B cell (primary cell): ENCODE measurements around the gene MTHFD1L. TPM values are rescaled to one million over a fixed set of nuclear protein-coding genes. Genes with fewer than 3 reads are reported as not detected.
"Not testable (repeated sequence)": the region's sequence is repeated elsewhere in the genome, so short reads cannot be mapped to it uniquely, and the experiment has no call there.

Experiments used
- ATAC-seq: fragments of 200-7000 bp; cut with Tn5 transposase; one replicate; pipeline ENCODE4 v1.10.0; 2021; ENCODE audit warnings: low read depth, mild to moderate bottlenecking, moderate number of reproducible peaks, moderate library complexity
- CTCF ChIA-PET: fragments of 350-600 bp; sonication (Branson Sonifier 250); formaldehyde crosslinking; loops from one replicate; lab custom pipeline; 2021; ENCODE audit warnings: antibody characterized with exemption, inconsistent platforms; lab: Charles Lee
- POLR2A ChIA-PET: fragments of 350-600 bp; sonication (Branson Sonifier 250); formaldehyde crosslinking; loops from one replicate; lab custom pipeline; 2021; ENCODE audit warnings: antibody characterized with exemption; lab: Charles Lee
- DNase-seq: peaks from one replicate; pipeline ENCODE4 v3.0.0; 2013
- H2AFZ ChIP-seq: 2 replicates; pipeline ENCODE4 v1.6.1; 2012; ENCODE audit warnings: mild to moderate bottlenecking, low read depth, low read length; ENCODE audit not compliant: insufficient read depth, poor library complexity, severe bottlenecking
- H3K27ac ChIP-seq, 2 donors: 1 replicate in 1 of 2; 2 replicates in 1 of 2; pipeline ENCODE4 v1.5.1; 2012 to 2013; ENCODE audit warnings: low read length in 2 of 2, mild to moderate bottlenecking in 2 of 2, moderate library complexity in 1 of 2
- H3K27me3 ChIP-seq, 4 experiments: fragments of 200-600 bp in 1 of 4; sonication (generic) in 1 of 4; replicated peaks in 1 of 4; 1 replicate in 2 of 4; 2 replicates in 2 of 4; pipeline versions ENCODE4 v1.6.1 to v1.7.0; 2013 to 2016; ENCODE audit warnings: low read length in 3 of 4, mild to moderate bottlenecking in 2 of 4, mixed read lengths in 1 of 4, moderate library complexity in 1 of 4; ENCODE audit not compliant: insufficient read depth in 4 of 4, control insufficient read depth in 3 of 4; ENCODE audit errors: control extremely low read depth in 1 of 4
- H3K36me3 ChIP-seq, 2 experiments: replicated peaks in 1 of 2; 1 replicate in 1 of 2; 2 replicates in 1 of 2; pipeline versions ENCODE4 v1.6.1 to v1.7.1; 2013; ENCODE audit warnings: low read length in 1 of 2; ENCODE audit not compliant: insufficient read depth in 2 of 2, control insufficient read depth in 1 of 2; ENCODE audit errors: control extremely low read depth in 1 of 2, extremely low read depth in 1 of 2
- H3K4me1 ChIP-seq, 2 donors: fragments of 200-600 bp in 1 of 2; sonication (generic) in 1 of 2; 1 replicate in 1 of 2; 2 replicates in 1 of 2; pipeline versions ENCODE4 v1.5.1 to v1.6.1; 2013 to 2017; ENCODE audit warnings: low read length in 2 of 2; ENCODE audit not compliant: control insufficient read depth in 2 of 2, insufficient read depth in 2 of 2
- H3K4me2 ChIP-seq: replicated peaks from 2 replicates; pipeline ENCODE3; 2012; ENCODE audit warnings: mild to moderate bottlenecking, low read depth, low read length; ENCODE audit not compliant: poor library complexity, severe bottlenecking
- H3K4me3 ChIP-seq, 5 experiments: fragments of 200-600 bp in 1 of 5; sonication (generic) in 1 of 5; 1 replicate in 3 of 5; 2 replicates in 2 of 5; pipeline versions ENCODE4 v1.5.1 to v1.7.0; 2011 to 2016; ENCODE audit warnings: low read length in 4 of 5, mild to moderate bottlenecking in 4 of 5, low read depth in 2 of 5, control low read depth in 1 of 5, moderate library complexity in 1 of 5; ENCODE audit not compliant: insufficient read depth in 1 of 5; ENCODE audit errors: control extremely low read depth in 1 of 5, extremely low read depth in 1 of 5
- H3K79me2 ChIP-seq: fragments of 200-600 bp; sonication (generic); one replicate; pipeline ENCODE4 v1.6.0; 2016; ENCODE audit warnings: low read length; ENCODE audit not compliant: control insufficient read depth, insufficient read depth
- H3K9ac ChIP-seq: fragments of 200-600 bp; sonication (generic); 2 replicates; pipeline ENCODE4 v1.6.1; 2017; ENCODE audit warnings: mild to moderate bottlenecking, low read length, moderate library complexity
- H3K9me3 ChIP-seq, 3 donors: one replicate each; pipeline versions ENCODE4 v1.6.1 to v1.7.1; 2013; ENCODE audit warnings: low read length in 2 of 3; ENCODE audit not compliant: control insufficient read depth in 2 of 3, insufficient read depth in 1 of 3; ENCODE audit errors: control extremely low read depth in 1 of 3
- H4K20me1 ChIP-seq: 2 replicates; pipeline ENCODE4 v1.6.0; 2012; ENCODE audit warnings: mild to moderate bottlenecking, low read length; ENCODE audit not compliant: insufficient read depth, control insufficient read depth, poor library complexity, severe bottlenecking
- H3K27ac Mint-ChIP-seq: one replicate; pipeline ENCODE4 v1.8.0; 2021; ENCODE audit warnings: mixed read lengths
- H3K27me3 Mint-ChIP-seq: one replicate; pipeline ENCODE4 v1.8.0; 2021; ENCODE audit warnings: mixed read lengths
- H3K4me1 Mint-ChIP-seq: one replicate; pipeline ENCODE4 v1.8.0; 2021; ENCODE audit warnings: mixed read lengths
- H3K4me3 Mint-ChIP-seq: one replicate; pipeline ENCODE4 v1.8.0; 2021; ENCODE audit warnings: mixed read lengths
- H3K9me3 Mint-ChIP-seq: one replicate; pipeline ENCODE4 v1.8.0; 2022; ENCODE audit warnings: mixed read lengths; ENCODE audit not compliant: insufficient read depth
- EZH2 ChIP-seq: IDR thresholded peaks from 2 replicates; pipeline ENCODE4 v1.6.1; 2012; ENCODE audit warnings: borderline replicate concordance, low read depth, mild to moderate bottlenecking, moderate library complexity, low read length; ENCODE audit not compliant: insufficient read depth, poor library complexity, severe bottlenecking
- WGBS: methylation state at CpG from one replicate; pipeline ENCODE4 v1.1.5; 2013; ENCODE audit warnings: missing lambda C conversion rate; ENCODE audit not compliant: insufficient coverage; 5-methylcytosine and 5-hydroxymethylcytosine counted together
- intact Hi-C: fragments of 100-400 bp; cut with micrococcal nuclease; formaldehyde crosslinking; loops from one replicate; pipeline ENCODE4 v1.10.0; 2022
- polyA plus RNA-seq: library from polyadenylated mRNA; depleted of rRNA; stranded (reverse); fragments of >200 nt; gene quantifications from 2 replicates; pipeline ENCODE4 v1.2.3, GENCODE V29; 2012
- total RNA-seq, 2 donors: library from RNA; stranded (reverse); fragments of 120-200 nt in 1 of 2; gene quantifications; 1 replicate in 1 of 2; 2 replicates in 1 of 2; pipeline versions ENCODE4 v1.2.3 to v1.2.4, GENCODE V29; 2013 to 2022
- TF ChIP-seq, protein P1 (sequence below): fragments of 200-600 bp; IDR thresholded peaks from one replicate; pipeline ENCODE4 v1.8.0; 2022; ENCODE audit warnings: antibody characterized with exemption, mild to moderate bottlenecking

Gene MTHFD1L
- total and polyA plus RNA-seq, 2 donors (not counting 1 experiment from before 2014, with no cell fraction given) = 2.9 to 16.1 TPM

DNA sequence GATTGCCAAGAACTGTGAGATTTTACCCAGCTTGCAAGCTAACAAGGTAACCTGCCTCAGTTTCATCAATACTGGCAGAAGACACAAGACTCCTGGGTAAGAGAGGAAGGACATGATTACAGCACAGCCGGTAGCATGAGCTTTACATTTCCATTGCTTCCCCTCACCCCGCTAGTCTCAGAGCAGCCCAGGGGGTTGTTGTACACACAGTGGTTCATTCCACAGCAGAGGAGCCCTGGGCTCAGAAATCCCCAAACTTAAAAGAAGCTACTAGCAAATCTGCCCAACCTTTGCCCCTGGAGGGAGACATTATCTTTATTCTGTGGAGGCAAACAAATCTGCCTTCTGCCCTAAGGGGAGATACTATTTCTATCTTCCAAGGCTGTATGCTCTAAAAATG lies 17.1 kb upstream of the MTHFD1L start:
- Histone ChIP-seq H3K27me3 (no peaks in the 10 kb centered on the region), H3K79me2 (no peaks in the 10 kb centered on the region), H2AFZ (no peak overlapping the region), H3K4me3 (no peak overlapping the region), H3K4me1 (no peaks in the 10 kb centered on the region), H3K36me3 (peaks cover 4 to 16% of the 10 kb centered on the region in 2 experiments), H3K9me3 (no peaks in the 10 kb centered on the region), H3K4me2 (no peak overlapping the region), H3K27ac (no peak overlapping the region), H4K20me1 (no peaks in the 10 kb centered on the region), H3K9ac (no peak overlapping the region)
- no peak for ATAC-seq
- no peak for TF ChIP-seq EZH2
- TF ChIP-seq, protein P1, sequence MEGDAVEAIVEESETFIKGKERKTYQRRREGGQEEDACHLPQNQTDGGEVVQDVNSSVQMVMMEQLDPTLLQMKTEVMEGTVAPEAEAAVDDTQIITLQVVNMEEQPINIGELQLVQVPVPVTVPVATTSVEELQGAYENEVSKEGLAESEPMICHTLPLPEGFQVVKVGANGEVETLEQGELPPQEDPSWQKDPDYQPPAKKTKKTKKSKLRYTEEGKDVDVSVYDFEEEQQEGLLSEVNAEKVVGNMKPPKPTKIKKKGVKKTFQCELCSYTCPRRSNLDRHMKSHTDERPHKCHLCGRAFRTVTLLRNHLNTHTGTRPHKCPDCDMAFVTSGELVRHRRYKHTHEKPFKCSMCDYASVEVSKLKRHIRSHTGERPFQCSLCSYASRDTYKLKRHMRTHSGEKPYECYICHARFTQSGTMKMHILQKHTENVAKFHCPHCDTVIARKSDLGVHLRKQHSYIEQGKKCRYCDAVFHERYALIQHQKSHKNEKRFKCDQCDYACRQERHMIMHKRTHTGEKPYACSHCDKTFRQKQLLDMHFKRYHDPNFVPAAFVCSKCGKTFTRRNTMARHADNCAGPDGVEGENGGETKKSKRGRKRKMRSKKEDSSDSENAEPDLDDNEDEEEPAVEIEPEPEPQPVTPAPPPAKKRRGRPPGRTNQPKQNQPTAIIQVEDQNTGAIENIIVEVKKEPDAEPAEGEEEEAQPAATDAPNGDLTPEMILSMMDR = no peak
- Mint-ChIP-seq H3K4me3 (no peak overlapping the region), H3K9me3 (no peaks in the 10 kb centered on the region), H3K27ac (no peak overlapping the region), H3K27me3 (no peaks in the 10 kb centered on the region), H3K4me1 (no peaks in the 10 kb centered on the region)
- no peak for DNase-seq
- ChIA-PET POLR2A (no interaction called here), CTCF (interaction anchor here (1.5 kb wide), 1 partner anchor 430 kb away, joined by 4 read pairs; no protein-coding TSS in a partner anchor)
- intact Hi-C loops = no loop called here
- no CpG with 5 or more reads among the region's 2 CpGs for WGBS

DNA sequence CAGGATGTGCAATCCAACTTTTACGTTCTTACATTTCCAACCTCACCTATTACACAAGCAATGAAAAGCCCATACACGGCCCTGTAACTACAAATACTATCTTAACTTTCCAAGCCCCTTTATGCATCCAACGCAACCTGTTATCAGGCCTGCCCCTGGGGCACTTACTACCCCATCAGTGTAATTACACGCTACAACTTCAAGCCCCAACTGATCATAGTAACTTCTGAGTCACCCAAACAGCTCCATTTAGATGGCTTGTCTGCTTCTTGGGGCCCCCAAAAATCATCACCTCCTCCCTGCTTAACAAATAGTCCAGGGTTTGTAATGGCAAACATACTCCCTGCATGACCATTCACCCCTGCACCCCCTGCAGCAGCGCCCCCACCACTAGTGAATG lies 11.1 kb upstream of the MTHFD1L start:
- H3K9ac ChIP-seq, H4K20me1 ChIP-seq, H3K4me2 ChIP-seq, H3K4me1 Mint-ChIP-seq, H3K36me3 ChIP-seq, H3K27me3 Mint-ChIP-seq, H3K27me3 ChIP-seq, H3K4me1 ChIP-seq, intact Hi-C loops, H3K4me3 Mint-ChIP-seq, H3K9me3 Mint-ChIP-seq, H3K4me3 ChIP-seq, H3K27ac ChIP-seq, H3K27ac Mint-ChIP-seq, POLR2A ChIA-PET, H3K9me3 ChIP-seq, ATAC-seq, H3K79me2 ChIP-seq, H2AFZ ChIP-seq, DNase-seq: not testable (repeated sequence)
- CTCF ChIA-PET = interaction anchor here (2.3 kb wide), 1 partner anchor 11 kb away, joined by 6 read pairs; the partner anchor contains the start of gene MTHFD1L
- WGBS = 93% methylated on average over 4 of the region's 5 CpGs

DNA sequence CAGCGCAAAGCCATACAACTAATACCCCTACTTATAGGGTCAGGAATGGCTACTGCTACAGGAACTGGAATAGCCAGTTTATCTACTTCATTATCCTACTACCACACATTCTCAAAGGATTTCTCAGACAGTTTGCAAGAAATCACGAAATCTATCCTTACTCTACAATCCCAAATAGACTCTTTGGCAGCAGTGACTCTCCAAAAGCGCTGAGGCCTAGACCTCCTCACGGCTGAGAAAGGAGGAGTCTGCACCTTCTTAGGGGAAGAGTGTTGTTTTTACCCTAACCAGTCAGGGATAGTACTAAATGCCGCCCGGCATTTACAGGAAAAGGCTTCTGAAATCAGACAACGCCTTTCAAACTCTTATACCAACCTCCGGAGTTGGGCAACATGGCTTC lies 10.3 kb upstream of the MTHFD1L start:
- H3K4me1 ChIP-seq, H2AFZ ChIP-seq, POLR2A ChIA-PET, DNase-seq, H3K4me2 ChIP-seq, H3K79me2 ChIP-seq, H3K9ac ChIP-seq, H3K4me1 Mint-ChIP-seq, H3K27me3 ChIP-seq, intact Hi-C loops, H3K27me3 Mint-ChIP-seq, H3K36me3 ChIP-seq, ATAC-seq, H3K4me3 Mint-ChIP-seq, H3K9me3 ChIP-seq, H4K20me1 ChIP-seq, H3K4me3 ChIP-seq, H3K27ac Mint-ChIP-seq, H3K27ac ChIP-seq, H3K9me3 Mint-ChIP-seq: not testable (repeated sequence)
- 100% methylated on average over 3 of the region's 8 CpGs for WGBS
- CTCF ChIA-PET = interaction anchor here (2.3 kb wide), 1 partner anchor 10 kb away, joined by 6 read pairs; the partner anchor contains the start of gene MTHFD1L
